Fibroblast of skin of abdomen (primary cell): ENCODE results near the gene PPOX.
A peak's percentile ranks its signal among the peaks of the same experiment; 100 is the strongest.

ENCODE experiments used
- DNase-seq: peaks from one replicate; pipeline ENCODE4 v3.0.0-alpha.2; 2013

PPOX gene

GRCh38 chr1:161198897-161199431 lies 32.7 kb downstream of the PPOX start, which contains the start of gene ADAMTS4:
Gene ADAMTS4 (minus strand): TSS chr1:161199054. CDS start chr1:161198627, 427 bp downstream.
- DNase-seq, result peak; percentile 95

GRCh38 chr1:161199506-161200139 lies 33.4 kb downstream of the PPOX start:
- no peak for DNase-seq

GRCh38 chr1:161200421-161200991 lies 34.3 kb downstream of the PPOX start:
- no peak for DNase-seq

GRCh38 chr1:161200992-161201835 lies 35.0 kb downstream of the PPOX start:
- peak; percentile 70 for DNase-seq

GRCh38 chr1:161201836-161202712 lies 35.8 kb downstream of the PPOX start, which contains the start of gene NDUFS2:
Gene NDUFS2 (plus strand): TSS chr1:161202367. CDS start chr1:161202386, 19 bp downstream.
- DNase-seq, result peak; percentile 99

- DNase-seq, result no peak
These were observed 40.4 kb downstream of the PPOX start for GRCh38 chr1:161206411-161207140.

GRCh38 chr1:161207173-161207572 lies 40.9 kb downstream of the PPOX start:
- DNase-seq, result no peak

GRCh38 chr1:161209790-161210409 lies 43.7 kb downstream of the PPOX start:
- DNase-seq, result peak; percentile 60

GRCh38 chr1:161214369-161214768 lies 48.1 kb downstream of the PPOX start:
- DNase-seq, result no peak

GRCh38 chr1:161215076-161215475 lies 48.9 kb downstream of the PPOX start, which contains the start of gene FCER1G:
Gene FCER1G (plus strand): TSS chr1:161215295. CDS start chr1:161215322, 27 bp downstream.
- DNase-seq, result no peak

GRCh38 chr1:161216945-161217712 lies 50.9 kb downstream of the PPOX start:
- peak; percentile 48 for DNase-seq

- DNase-seq, result no peak
These were observed 51.6 kb downstream of the PPOX start for GRCh38 chr1:161217831-161218230.

GRCh38 chr1:161218301-161219077 lies 52.3 kb downstream of the PPOX start:
- no peak for DNase-seq

GRCh38 chr1:161219078-161219892 lies 53.1 kb downstream of the PPOX start:
- DNase-seq, result no peak

GRCh38 chr1:161220002-161220401 lies 53.8 kb downstream of the PPOX start:
- no peak for DNase-seq
